H1 (cell line): ENCODE data around the gene GNA12. TPM values are rescaled to one million over a fixed set of nuclear protein-coding genes. Genes with fewer than 3 reads are reported as not detected.

Experiments
- CTCF ChIA-PET: fragments of 300-600 bp; sonication (Branson Sonifier 250); formaldehyde crosslinking; loops from one replicate; lab custom pipeline; 2021; ENCODE audit not compliant: partially characterized antibody; lab: Charles Lee
- POLR2A ChIA-PET: fragments of 300-600 bp; sonication (Branson Sonifier 250); formaldehyde crosslinking; loops from one replicate; lab custom pipeline; 2021; ENCODE audit warnings: inconsistent platforms; ENCODE audit not compliant: partially characterized antibody; lab: Charles Lee
- DNase-seq, 2 experiments: peaks; one replicate each; pipeline versions ENCODE4 v3.0.0 to v3.0.0-alpha.2; 2010 to 2022; ENCODE audit warnings: low spot score in 2 of 2, low read depth in 1 of 2, mixed read lengths in 1 of 2
- FAIRE-seq: peaks from 2 replicates; lab custom pipeline; 2011; peaks lifted over from hg19 to GRCh38; lab: Jason Lieb, UNC
- H2AFZ ChIP-seq: 2 replicates; pipeline ENCODE4 v1.8.1; 2012; ENCODE audit warnings: low read length, inconsistent platforms
- H2AK5ac ChIP-seq: 2 replicates; pipeline ENCODE4 v1.6.1; 2013; ENCODE audit warnings: low read depth, low read length
- H2BK120ac ChIP-seq: replicated peaks from 2 replicates; pipeline ENCODE3; 2013; ENCODE audit warnings: low read depth, low read length, inconsistent platforms
- H2BK12ac ChIP-seq: 2 replicates; pipeline ENCODE4 v1.6.1; 2013; ENCODE audit warnings: low read depth, low read length
- H2BK15ac ChIP-seq: 2 replicates; pipeline ENCODE4 v1.6.1; 2013; ENCODE audit warnings: low read length
- H2BK20ac ChIP-seq: 2 replicates; pipeline ENCODE4 v1.6.1; 2013; ENCODE audit warnings: low read length
- H2BK5ac ChIP-seq: 2 replicates; pipeline ENCODE4 v1.6.1; 2013; ENCODE audit warnings: low read depth, low read length
- H3K14ac ChIP-seq: 2 replicates; pipeline ENCODE4 v1.6.1; 2013; ENCODE audit warnings: inconsistent platforms; ENCODE audit not compliant: insufficient read length
- H3K18ac ChIP-seq: 2 replicates; pipeline ENCODE4 v1.6.1; 2013; ENCODE audit warnings: low read length; ENCODE audit errors: extremely low read depth
- H3K23ac ChIP-seq: 2 replicates; pipeline ENCODE4 v1.6.1; 2013; ENCODE audit warnings: inconsistent platforms; ENCODE audit not compliant: insufficient read length
- H3K23me2 ChIP-seq: 2 replicates; pipeline ENCODE4 v1.6.1; 2013; ENCODE audit warnings: low read depth, low read length
- H3K27ac ChIP-seq: 2 replicates; pipeline ENCODE4 v1.6.1; 2011; ENCODE audit warnings: low read depth, low read length, inconsistent platforms
- H3K27me3 ChIP-seq, 4 experiments: replicated peaks in 1 of 4; 1 replicate in 1 of 4; 2 replicates in 3 of 4; pipeline versions ENCODE4 v1.6.1 to v1.8.1; 2011 to 2013; ENCODE audit warnings: low read length in 3 of 4, mild to moderate bottlenecking in 3 of 4, inconsistent platforms in 2 of 4, mixed read lengths in 2 of 4, moderate library complexity in 1 of 4; ENCODE audit not compliant: control insufficient read depth in 3 of 4, insufficient read depth in 3 of 4; ENCODE audit errors: extremely low read depth in 1 of 4
- H3K36me3 ChIP-seq, 4 experiments: 2 replicates each; pipeline versions ENCODE4 v1.6.1 to v1.8.1; 2011 to 2013; ENCODE audit warnings: mild to moderate bottlenecking in 4 of 4, low read length in 3 of 4, moderate library complexity in 2 of 4, control low read depth in 1 of 4, inconsistent platforms in 1 of 4; ENCODE audit not compliant: insufficient read depth in 4 of 4, control insufficient read depth in 2 of 4
- H3K4ac ChIP-seq: replicated peaks from 2 replicates; pipeline ENCODE3; 2013; ENCODE audit warnings: low read length, low read depth, mixed read lengths, inconsistent platforms; ENCODE audit not compliant: insufficient read length
- H3K4me1 ChIP-seq, 4 experiments: replicated peaks in 1 of 4; 1 replicate in 1 of 4; 2 replicates in 3 of 4; pipeline versions ENCODE4 v1.6.1 to v1.8.1; 2011 to 2013; ENCODE audit warnings: low read length in 3 of 4, inconsistent platforms in 2 of 4, mixed read lengths in 1 of 4; ENCODE audit not compliant: insufficient read depth in 4 of 4, control insufficient read depth in 3 of 4
- H3K4me2 ChIP-seq, 2 experiments: 2 replicates each; pipeline versions ENCODE4 v1.6.1 to v1.8.1; 2011 to 2013; ENCODE audit warnings: low read depth in 2 of 2, low read length in 2 of 2, control low read depth in 1 of 2, inconsistent platforms in 1 of 2, mild to moderate bottlenecking in 1 of 2; ENCODE audit not compliant: insufficient read depth in 1 of 2
- H3K4me3 ChIP-seq, 4 experiments: fragments of 200-600, 300-600 bp in 1 of 4; sonication (generic), shearing (Covaris generic), sonication (Bioruptor Twin) in 1 of 4; 2 replicates each; pipeline versions ENCODE4 v1.5.1 to v1.8.1; 2011 to 2016; ENCODE audit warnings: low read length in 4 of 4, low read depth in 3 of 4, control low read depth in 2 of 4, inconsistent platforms in 2 of 4, mild to moderate bottlenecking in 2 of 4, mixed read lengths in 1 of 4, moderate library complexity in 1 of 4; ENCODE audit not compliant: insufficient read depth in 2 of 4; ENCODE audit errors: extremely low read depth in 1 of 4
- H3K56ac ChIP-seq: replicated peaks from 2 replicates; pipeline ENCODE3; 2013; ENCODE audit warnings: low read depth, mild to moderate bottlenecking, mixed read lengths, low read length, inconsistent platforms; ENCODE audit not compliant: insufficient read length
- H3K79me1 ChIP-seq: 2 replicates; pipeline ENCODE4 v1.6.1; 2013; ENCODE audit warnings: low read depth, low read length, control low read depth
- H3K79me2 ChIP-seq, 2 experiments: 2 replicates each; pipeline versions ENCODE4 v1.6.1 to v1.8.1; 2012 to 2013; ENCODE audit warnings: low read length in 2 of 2, mild to moderate bottlenecking in 2 of 2, inconsistent platforms in 1 of 2; ENCODE audit not compliant: insufficient read depth in 2 of 2, control insufficient read depth in 1 of 2
- H3K9ac ChIP-seq, 4 experiments: replicated peaks in 1 of 4; 1 replicate in 1 of 4; 2 replicates in 3 of 4; pipeline versions ENCODE4 v1.6.1 to v1.8.1; 2011 to 2013; ENCODE audit warnings: low read depth in 3 of 4, low read length in 3 of 4, control low read depth in 2 of 4, mild to moderate bottlenecking in 2 of 4, moderate library complexity in 2 of 4, inconsistent platforms in 1 of 4; ENCODE audit errors: extremely low read depth in 1 of 4
- H3K9me3 ChIP-seq, 2 experiments: 2 replicates each; pipeline versions ENCODE4 v1.6.1 to v1.8.1; 2012 to 2013; ENCODE audit warnings: mild to moderate bottlenecking in 2 of 2, moderate library complexity in 2 of 2, control low read depth in 1 of 2, inconsistent platforms in 1 of 2, low read depth in 1 of 2, low read length in 1 of 2, mixed read lengths in 1 of 2; ENCODE audit not compliant: insufficient read depth in 2 of 2
- H4K20me1 ChIP-seq, 2 experiments: replicated peaks in 1 of 2; 2 replicates each; pipeline versions ENCODE3 to v1.8.1; 2011 to 2013; ENCODE audit warnings: inconsistent platforms in 2 of 2, low read length in 2 of 2, mild to moderate bottlenecking in 1 of 2; ENCODE audit not compliant: insufficient read depth in 2 of 2, control insufficient read depth in 1 of 2
- H4K5ac ChIP-seq: 2 replicates; pipeline ENCODE4 v1.6.1; 2013; ENCODE audit warnings: low read length, low read depth, mixed read lengths, inconsistent platforms; ENCODE audit not compliant: insufficient read length
- H4K8ac ChIP-seq: 2 replicates; pipeline ENCODE4 v1.8.0; 2013; ENCODE audit warnings: mild to moderate bottlenecking, moderate library complexity, low read length, inconsistent platforms; ENCODE audit not compliant: insufficient read depth; ENCODE audit errors: extremely low read depth
- H4K91ac ChIP-seq: replicated peaks from 2 replicates; pipeline ENCODE3; 2013; ENCODE audit warnings: low read length, mixed read lengths, inconsistent platforms; ENCODE audit not compliant: insufficient read length
- CTCF ChIP-seq, 3 experiments: IDR thresholded peaks; 1 replicate in 2 of 3; 2 replicates in 1 of 3; pipeline versions ENCODE4 v1.5.1 to v1.6.1; 2011; ENCODE audit warnings: low read length in 3 of 3, mild to moderate bottlenecking in 3 of 3, inconsistent platforms in 2 of 3, low read depth in 1 of 3, moderate library complexity in 1 of 3; ENCODE audit not compliant: insufficient read depth in 1 of 3; ENCODE audit errors: control extremely low read depth in 1 of 3
- HDAC2 ChIP-seq, 2 experiments: fragments of 300-600 bp in 1 of 2; sonication (generic) in 1 of 2; IDR thresholded peaks; 2 replicates each; pipeline ENCODE4 v1.6.1; 2011 to 2012; ENCODE audit warnings: low read depth in 2 of 2, low read length in 2 of 2, mild to moderate bottlenecking in 2 of 2, moderate library complexity in 2 of 2, borderline replicate concordance in 1 of 2, inconsistent platforms in 1 of 2
- JUND ChIP-seq: IDR thresholded peaks from 2 replicates; pipeline ENCODE4 v1.6.1; 2011; ENCODE audit warnings: mild to moderate bottlenecking, improper control_type of control experiment, low read length
- KDM5A ChIP-seq: fragments of 200-600 bp; IDR thresholded peaks from 2 replicates; pipeline ENCODE4 v1.7.1; 2012; ENCODE audit warnings: mild to moderate bottlenecking, low read length, inconsistent platforms, mixed read lengths
- POLR2AphosphoS5 ChIP-seq: IDR thresholded peaks from 2 replicates; pipeline ENCODE4 v1.6.1; 2011; ENCODE audit warnings: low read depth, low read length
- POU5F1 ChIP-seq: IDR thresholded peaks from 2 replicates; pipeline ENCODE4 v1.6.1; 2011; ENCODE audit warnings: low read depth, mild to moderate bottlenecking, low read length, moderate library complexity
- RAD21 ChIP-seq, 2 experiments: IDR thresholded peaks in 1 of 2; conservative IDR thresholded peaks in 1 of 2; 2 replicates each; pipeline ENCODE4 v1.6.1; 2011; ENCODE audit warnings: low read depth in 2 of 2, low read length in 2 of 2, improper control_type of control experiment in 1 of 2, inconsistent platforms in 1 of 2, mild to moderate bottlenecking in 1 of 2, moderate library complexity in 1 of 2
- RBBP5 ChIP-seq: IDR thresholded peaks from 2 replicates; pipeline ENCODE4 v1.7.1; 2012; ENCODE audit warnings: low read depth, mild to moderate bottlenecking, inconsistent platforms, low read length, moderate library complexity, borderline replicate concordance
- TAF1 ChIP-seq: IDR thresholded peaks from 2 replicates; pipeline ENCODE4 v1.6.1; 2011; ENCODE audit warnings: mild to moderate bottlenecking, low read depth, low read length
- TCF12 ChIP-seq: IDR thresholded peaks from 2 replicates; pipeline ENCODE4 v1.6.1; 2011; ENCODE audit warnings: low read depth, mild to moderate bottlenecking, low read length
- ZNF274 ChIP-seq: IDR thresholded peaks from 2 replicates; pipeline ENCODE4 v1.7.0; 2012; ENCODE audit warnings: low read length, borderline replicate concordance; ENCODE audit errors: extremely low read depth
- WGBS, 2 experiments: shearing (Covaris generic) in 1 of 2; methylation state at CpG; one replicate each; pipeline versions ENCODE4 v1.1.6 to v1.1.7; 2013 to 2015; ENCODE audit warnings: low lambda C conversion rate in 2 of 2, mixed read lengths in 2 of 2, inconsistent platforms in 1 of 2, low coverage in 1 of 2, missing lambda C conversion rate in 1 of 2; ENCODE audit not compliant: insufficient replicate concordance in 2 of 2, insufficient coverage in 1 of 2, insufficient read length in 1 of 2; ENCODE audit errors: extremely low coverage in 1 of 2, missing lambda C conversion rate in 1 of 2; 5-methylcytosine and 5-hydroxymethylcytosine counted together
- polyA plus RNA-seq, 7 experiments: library from polyadenylated mRNA; depleted of rRNA in 3 of 7; stranded (reverse) in 5 of 7; unstranded in 2 of 7; fragments of >200 nt in 5 of 7; fragments of 200-250 nt in 2 of 7; gene quantifications; 1 replicate in 5 of 7; 2 replicates in 1 of 7; 4 replicates in 1 of 7; pipeline versions ENCODE4 v1.2.1 to v1.2.3, GENCODE V29; 2011 to 2013; ENCODE audit warnings: missing spikeins in 2 of 7, mixed read lengths in 2 of 7
- total RNA-seq: library from RNA; stranded (reverse); fragmentation: NEBNext Ultra II Directional; extraction: Animal tissue kit (Norgen Biotek cat#: 25700); gene quantifications from 2 replicates; pipeline ENCODE4 v1.2.1, GENCODE V29; 2021

Gene GNA12
- total and polyA plus RNA-seq, 2 of the 8 experiments (the other 6 are each of a cell fraction or from before 2014, with no cell fraction given) = 96.5 to 109 TPM

- Histone ChIP-seq H3K23ac (no peak overlapping the region), H3K18ac (no peak overlapping the region), H3K36me3 (peaks cover 2 to 11% (median 4%) of the 10 kb centered on the region in 4 experiments; a peak in 3 of 8 replicates), H3K9me3 (no peaks in the 10 kb centered on the region), H3K23me2 (no peaks in the 10 kb centered on the region), H4K20me1 (peaks cover 0 to 4% of the 10 kb centered on the region in 2 experiments), H3K79me1 (peaks cover 2% of the 10 kb centered on the region; the same call in 1 of the 2 replicates), H3K79me2 (peaks cover 0 to 66% of the 10 kb centered on the region in 2 experiments; a peak in 2 of 4 replicates), H3K4me3 (no peak overlapping the region), H3K56ac (no peak overlapping the region), H3K14ac (no peak overlapping the region), H2BK15ac (no peak overlapping the region), H4K5ac (no peak overlapping the region), H4K91ac (no peak overlapping the region), H2BK12ac (no peak overlapping the region), H2BK5ac (no peak overlapping the region), H3K4ac (no peak overlapping the region), H2AK5ac (no peak overlapping the region), H3K27ac (no peak overlapping the region), H3K4me2 (no peak overlapping the region), H2AFZ (no peak overlapping the region), H2BK20ac (no peak overlapping the region), H3K4me1 (peaks cover 0 to 5% (median 2%) of the 10 kb centered on the region in 4 experiments; a peak in 3 of 7 replicates), H4K8ac (no peak overlapping the region), H2BK120ac (no peak overlapping the region), H3K27me3 (no peaks in the 10 kb centered on the region), H3K9ac (no peak overlapping the region)
- DNase-seq (no peak), FAIRE-seq (no peak)
- POLR2A ChIA-PET = no interaction called here
- WGBS, 2 experiments = 85% methylated on average over 2 of the region's 2 CpGs; no CpG with 5 or more reads in 1 of the 2 experiments
- CTCF ChIA-PET = interaction anchor here (0.8 to 1.9 kb wide), 5 partner anchors 14 to 84 kb away, joined by 3 to 8 read pairs (median 3); no protein-coding TSS in a partner anchor
- no peak for TF ChIP-seq ZNF274
- TF ChIP-seq POLR2AphosphoS5 = no peak
- TF ChIP-seq POU5F1 = no peak
- TF ChIP-seq JUND = no peak
- no peak for TF ChIP-seq TAF1
- TF ChIP-seq TCF12 = no peak
- TF ChIP-seq CTCF (IDR thresholded peaks at IDR 0.05; ENCODE audit: control extremely low read depth in 1 of 3, insufficient read depth in 1 of 3, low read depth in 1 of 3, low read length in 3 of 3) = no peak
- TF ChIP-seq RBBP5 = no peak
- no peak for TF ChIP-seq HDAC2 (IDR thresholded peaks at IDR 0.05; ENCODE audit: borderline replicate concordance in 1 of 2, low read depth in 2 of 2, low read length in 2 of 2)
- no peak for TF ChIP-seq KDM5A
- TF ChIP-seq RAD21 (IDR thresholded peaks at IDR 0.05 in 1 of 2, conservative IDR thresholded peaks at IDR 0.05 in 1 of 2; ENCODE audit: low read depth in 2 of 2, low read length in 2 of 2) = no peak
Measured at GRCh38 chr7:2782121-2782520, 62.0 kb downstream of the GNA12 start.
